NCI-H524 (cell line): ENCODE results near the gene MT1F.
"Not testable (repeated sequence)": the region's sequence is repeated elsewhere in the genome, so short reads cannot be mapped to it uniquely, and the experiment has no call there.

ENCODE experiments used
- DNase-seq, 2 experiments: peaks; one replicate each; lab custom pipeline; 2025; lab: John Stamatoyannopoulos, UW

The MT1F gene

GRCh38 chr16:56645311-56645710, 12.4 kb upstream of the MT1F start:
- DNase-seq, result no peak

- no peak for DNase-seq
These were observed 11.9 kb upstream of the MT1F start for GRCh38 chr16:56645838-56646237.

GRCh38 chr16:56647641-56648431, 9.9 kb upstream of the MT1F start:
- no peak for DNase-seq

- DNase-seq, result no peak
These were observed 8.5 kb upstream of the MT1F start for GRCh38 chr16:56649271-56649670.

- no peak for DNase-seq
These were observed 7.9 kb upstream of the MT1F start for GRCh38 chr16:56649820-56650219.

- no peak for DNase-seq
These were observed 6.2 kb upstream of the MT1F start, which contains the start of gene MT1B for GRCh38 chr16:56651586-56651985. MT1B (plus strand) TSS chr16:56651886; CDS start chr16:56651954, 68 bp downstream.

GRCh38 chr16:56652600-56652999, 5.2 kb upstream of the MT1F start:
- DNase-seq, result no peak

GRCh38 chr16:56653218-56653617, 4.5 kb upstream of the MT1F start:
- no peak for DNase-seq

GRCh38 chr16:56658327-56658875, 642 bp downstream of the MT1F start:
- DNase-seq, result no peak

- DNase-seq, result peak in 1 of 2 experiments; percentile 39
These were observed 4.9 kb downstream of the MT1F start for GRCh38 chr16:56662357-56663354.

GRCh38 chr16:56664506-56664905, 6.7 kb downstream of the MT1F start:
- no peak for DNase-seq

GRCh38 chr16:56665286-56666261, 7.8 kb downstream of the MT1F start:
- DNase-seq, result not testable (repeated sequence)

- DNase-seq, result peak in 1 of 2 experiments; percentile 37
These were observed 10.1 kb downstream of the MT1F start, which contains the start of gene MT1G for GRCh38 chr16:56667581-56668571. MT1G (minus strand) TSS chr16:56668065; CDS start chr16:56667993, 72 bp downstream.

- peak in 1 of 2 experiments; percentile 19 for DNase-seq
These were observed 11.5 kb downstream of the MT1F start, which contains the start of gene MT1H for GRCh38 chr16:56669005-56669839. MT1H (plus strand) TSS chr16:56669814; CDS start chr16:56669885, 71 bp downstream.

GRCh38 chr16:56669840-56670619, 12.3 kb downstream of the MT1F start:
- no peak for DNase-seq

- no peak for DNase-seq
These were observed 12.8 kb downstream of the MT1F start for GRCh38 chr16:56670620-56670934.

- DNase-seq, result not testable (repeated sequence)
These were observed 13.9 kb downstream of the MT1F start for GRCh38 chr16:56671691-56672090.

GRCh38 chr16:56672171-56672570, 14.4 kb downstream of the MT1F start:
- not testable (repeated sequence) for DNase-seq
